ENCODE measurements around the gene UBE2QL1.

GRCh38 chr5:6457592-6457991 is 8.9 kb downstream of the UBE2QL1 start:
- TF ChIP-seq POLR2AphosphoS5 (IDR thresholded peaks at IDR 0.05) (no peak), CTCF (IDR thresholded peaks at IDR 0.05) (no peak), EP300 (IDR thresholded peaks at IDR 0.05; ENCODE audit: low read depth) (no peak)

Measured in transverse colon (tissue), 4 donors.